Gastroesophageal sphincter (tissue), 4 donors: ENCODE measurements around the gene GRM4. TPM values are rescaled to one million over a fixed set of nuclear protein-coding genes. Genes with fewer than 3 reads are reported as not detected.

Source experiments
- ATAC-seq: fragments of 150-250 bp; one replicate; pipeline ENCODE4 v1.9.1; 2016; ENCODE audit warnings: mild to moderate bottlenecking, moderate library complexity
- H3K27ac ChIP-seq, 4 donors: fragments of 200-600 bp; sonication (generic) in 3 of 4; 1 replicate in 3 of 4; 2 replicates in 1 of 4; pipeline ENCODE4 v1.5.1; 2016 to 2019
- H3K27me3 ChIP-seq: fragments of 200-600 bp; sonication (generic); one replicate; pipeline ENCODE4 v1.5.1; 2019
- H3K36me3 ChIP-seq, 2 donors: fragments of 200-600 bp; sonication (generic); one replicate each; pipeline ENCODE4 v1.5.1; 2019; ENCODE audit warnings: control low read depth in 1 of 2
- H3K4me1 ChIP-seq, 3 donors: fragments of 200-600 bp; sonication (generic); 1 replicate in 2 of 3; 2 replicates in 1 of 3; pipeline ENCODE4 v1.5.1; 2016 to 2019; ENCODE audit warnings: control low read depth in 2 of 3
- H3K4me3 ChIP-seq, 2 donors: fragments of 200-600 bp; sonication (generic); one replicate each; pipeline ENCODE4 v1.5.1; 2019; ENCODE audit warnings: mild to moderate bottlenecking in 1 of 2, moderate library complexity in 1 of 2
- H3K9me3 ChIP-seq, 3 donors: fragments of 200-600 bp; sonication (generic); one replicate each; pipeline ENCODE4 v1.5.1; 2017 to 2019; ENCODE audit warnings: control low read depth in 2 of 3
- CTCF ChIP-seq, 4 experiments: fragments of 200-600 bp in 2 of 4; fragments of 450-650 bp in 2 of 4; sonication (generic) in 1 of 4; IDR thresholded peaks; one replicate each; pipeline ENCODE4 v1.5.1; 2017 to 2019; ENCODE audit warnings: antibody characterized with exemption in 4 of 4, mild to moderate bottlenecking in 2 of 4, moderate library complexity in 2 of 4
- EP300 ChIP-seq: sonication (generic); formaldehyde crosslinking; IDR thresholded peaks from one replicate; pipeline ENCODE4 v1.6.1; 2017; ENCODE audit warnings: antibody characterized with exemption, mild to moderate bottlenecking
- POLR2A ChIP-seq, 2 donors: fragments of 450-650 bp; IDR thresholded peaks; one replicate each; pipeline ENCODE4 v1.6.1; 2017; ENCODE audit warnings: antibody characterized with exemption in 2 of 2, mild to moderate bottlenecking in 2 of 2, moderate library complexity in 1 of 2
- POLR2AphosphoS5 ChIP-seq: sonication (generic); formaldehyde crosslinking; IDR thresholded peaks from one replicate; pipeline ENCODE4 v1.6.1; 2017; ENCODE audit warnings: antibody characterized with exemption
- WGBS, 2 donors: methylation state at CpG; one replicate each; pipeline ENCODE4 v1.1.5; 2018; ENCODE audit warnings: low coverage in 1 of 2; 5-methylcytosine and 5-hydroxymethylcytosine counted together
- total RNA-seq, 4 donors: library from RNA; depleted of rRNA; stranded (reverse); fragments of >200 nt; gene quantifications; one replicate each; pipeline ENCODE4 v1.1.0, GENCODE V29; 2016

The GRM4 gene
- total RNA-seq, 4 donors from 2014 or later: not detected

GRCh38 chr6:34001706-34002621 is 143.9 kb downstream of the GRM4 start:
- Histone ChIP-seq H3K4me1 (no peaks in the 10 kb centered on the region), H3K9me3 (peaks cover 0 to 21% (median 0%) of the 10 kb centered on the region in 3 donors), H3K36me3 (no peaks in the 10 kb centered on the region), H3K27ac (no peak overlapping the region), H3K4me3 (no peak overlapping the region), H3K27me3 (peaks cover 41% of the 10 kb centered on the region)
- WGBS, 2 donors: 47 to 52% methylated on average over 11 to 13 of the region's 41 CpGs
- no peak for ATAC-seq
- no peak for TF ChIP-seq EP300
- no peak for TF ChIP-seq CTCF (IDR thresholded peaks at IDR 0.05)
- no peak for TF ChIP-seq POLR2AphosphoS5
- TF ChIP-seq POLR2A (IDR thresholded peaks at IDR 0.05): no peak

- TF ChIP-seq CTCF (IDR thresholded peaks at IDR 0.05) (no peak), POLR2AphosphoS5 (no peak), POLR2A (IDR thresholded peaks at IDR 0.05) (no peak), EP300 (no peak)
- no peaks in the 10 kb centered on the region for H3K4me1 ChIP-seq
- no peak overlapping the region for H3K4me3 ChIP-seq
- no peak overlapping the region for H3K27ac ChIP-seq
- ATAC-seq: no peak
- H3K36me3 ChIP-seq: no peaks in the 10 kb centered on the region
- H3K9me3 ChIP-seq: peaks cover 0 to 24% (median 0%) of the 10 kb centered on the region in 3 donors
- no CpG with 5 or more reads among the region's 5 CpGs for WGBS, 2 donors
- peaks cover 48% of the 10 kb centered on the region for H3K27me3 ChIP-seq
Observed at GRCh38 chr6:34000281-34000680, 145.6 kb downstream of the GRM4 start.

GRCh38 chr6:33999567-33999966 is 146.3 kb downstream of the GRM4 start:
- ATAC-seq: no peak
- H3K27me3 ChIP-seq: peaks cover 55% of the 10 kb centered on the region
- no peak overlapping the region for H3K4me3 ChIP-seq
- peaks cover 0 to 24% (median 0%) of the 10 kb centered on the region in 3 donors for H3K9me3 ChIP-seq
- no peak for TF ChIP-seq POLR2AphosphoS5
- no peak for TF ChIP-seq EP300
- TF ChIP-seq POLR2A (IDR thresholded peaks at IDR 0.05): no peak
- TF ChIP-seq CTCF (IDR thresholded peaks at IDR 0.05): no peak
- 79 to 87% methylated on average over 4 of the region's 4 CpGs for WGBS, 2 donors
- H3K36me3 ChIP-seq: no peaks in the 10 kb centered on the region
- no peaks in the 10 kb centered on the region for H3K4me1 ChIP-seq
- H3K27ac ChIP-seq: no peak overlapping the region

GRCh38 chr6:33998660-33999059 is 147.2 kb downstream of the GRM4 start:
- H3K27ac ChIP-seq: no peak overlapping the region
- no peaks in the 10 kb centered on the region for H3K36me3 ChIP-seq
- no peak overlapping the region for H3K4me3 ChIP-seq
- H3K9me3 ChIP-seq: peaks cover 0 to 15% (median 0%) of the 10 kb centered on the region in 3 donors
- no peak for ATAC-seq
- no peaks in the 10 kb centered on the region for H3K4me1 ChIP-seq
- no peak for TF ChIP-seq POLR2AphosphoS5
- no peak for TF ChIP-seq POLR2A (IDR thresholded peaks at IDR 0.05)
- no peak for TF ChIP-seq CTCF (IDR thresholded peaks at IDR 0.05)
- H3K27me3 ChIP-seq: peaks cover 64% of the 10 kb centered on the region
- WGBS, 2 donors: 83 to 90% methylated on average over 3 to 4 of the region's 5 CpGs

DNA sequence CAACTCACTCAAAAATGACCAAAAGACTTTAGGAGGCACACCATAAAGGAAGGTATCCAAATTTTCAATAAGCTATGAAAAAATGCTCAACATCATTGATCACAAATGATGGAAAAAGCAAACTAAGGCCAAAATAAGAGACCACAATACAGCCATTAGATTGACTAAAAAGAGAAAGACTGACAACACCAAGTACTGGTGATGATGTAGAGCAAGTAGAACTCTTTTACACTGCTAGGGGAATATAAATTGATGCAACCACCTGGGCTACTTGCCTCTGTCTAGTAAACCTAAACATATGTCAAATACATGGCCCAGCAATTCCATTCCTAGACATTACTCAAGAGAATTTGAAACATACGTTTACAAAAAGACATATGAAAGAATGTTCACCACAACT is 148.6 kb downstream of the GRM4 start:
- TF ChIP-seq POLR2A (IDR thresholded peaks at IDR 0.05) (no peak), POLR2AphosphoS5 (no peak)
- no peak overlapping the region for H3K4me3 ChIP-seq
- H3K36me3 ChIP-seq: no peaks in the 10 kb centered on the region
- H3K4me1 ChIP-seq: no peaks in the 10 kb centered on the region
- H3K27me3 ChIP-seq: peaks cover 74% of the 10 kb centered on the region
- WGBS, 2 donors: 67 to 93% methylated on average over 1 of the region's 1 CpG
- no peak for ATAC-seq
- H3K27ac ChIP-seq: no peak overlapping the region
- peaks cover 0 to 9% (median 0%) of the 10 kb centered on the region in 3 donors for H3K9me3 ChIP-seq
